SK-N-SH (cell line): ENCODE data around the gene NEK10.

Experiments
- EZH2phosphoT487 ChIP-seq: fragments of 200-600 bp; sonication (generic); IDR thresholded peaks from 2 replicates; pipeline ENCODE4 v1.6.1; 2017; ENCODE audit warnings: low read depth, mixed run types, mild to moderate bottlenecking, antibody characterized with exemption, moderate library complexity, borderline replicate concordance
- FOXM1 ChIP-seq: IDR thresholded peaks from 2 replicates; pipeline ENCODE4 v1.4.0; 2012; ENCODE audit warnings: low read depth, mild to moderate bottlenecking
- POLR2AphosphoS5 ChIP-seq: IDR thresholded peaks from 2 replicates; pipeline ENCODE4 v1.6.1; 2012; ENCODE audit warnings: low read depth, low read length
- RCOR1 ChIP-seq: fragments of 150-350 bp; IDR thresholded peaks from 2 replicates; pipeline ENCODE4 v1.6.1; 2017; ENCODE audit warnings: antibody characterized with exemption, low read length
- RFX5 ChIP-seq: IDR thresholded peaks from 2 replicates; pipeline ENCODE4 v1.6.1; 2012; ENCODE audit warnings: mild to moderate bottlenecking, improper control_type of control experiment, low read length
- TF ChIP-seq, protein P1 (sequence below): fragments of 200-600 bp; sonication (generic); IDR thresholded peaks from 2 replicates; pipeline ENCODE4 v1.6.1; 2017; ENCODE audit warnings: antibody characterized with exemption, mild to moderate bottlenecking, moderate library complexity
- TF ChIP-seq, protein P2 (sequence below): IDR thresholded peaks from 2 replicates; pipeline ENCODE4 v1.6.1; 2012; ENCODE audit warnings: mild to moderate bottlenecking, low read depth, low read length, moderate library complexity

DNA sequence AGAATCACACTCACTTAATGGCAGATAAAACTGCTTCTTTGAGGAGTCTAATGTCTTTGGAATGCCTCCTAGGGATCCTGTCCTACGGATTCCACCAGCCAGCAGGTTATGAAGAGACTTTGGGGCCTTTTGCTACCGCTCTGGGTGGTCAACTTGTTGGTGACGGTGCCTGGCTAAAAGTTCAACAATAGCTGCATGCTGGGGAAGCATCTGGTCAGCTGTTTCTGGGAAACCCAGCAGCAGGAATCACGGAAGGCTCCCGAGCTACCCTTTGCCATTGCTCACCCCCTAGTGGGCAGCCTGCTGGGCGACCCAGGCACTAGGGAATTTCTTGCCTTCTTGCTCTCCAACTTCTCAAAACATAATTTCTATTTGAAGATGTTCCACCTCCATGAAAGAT, 263.3 kb downstream of the NEK10 start:
- TF ChIP-seq, protein P1, sequence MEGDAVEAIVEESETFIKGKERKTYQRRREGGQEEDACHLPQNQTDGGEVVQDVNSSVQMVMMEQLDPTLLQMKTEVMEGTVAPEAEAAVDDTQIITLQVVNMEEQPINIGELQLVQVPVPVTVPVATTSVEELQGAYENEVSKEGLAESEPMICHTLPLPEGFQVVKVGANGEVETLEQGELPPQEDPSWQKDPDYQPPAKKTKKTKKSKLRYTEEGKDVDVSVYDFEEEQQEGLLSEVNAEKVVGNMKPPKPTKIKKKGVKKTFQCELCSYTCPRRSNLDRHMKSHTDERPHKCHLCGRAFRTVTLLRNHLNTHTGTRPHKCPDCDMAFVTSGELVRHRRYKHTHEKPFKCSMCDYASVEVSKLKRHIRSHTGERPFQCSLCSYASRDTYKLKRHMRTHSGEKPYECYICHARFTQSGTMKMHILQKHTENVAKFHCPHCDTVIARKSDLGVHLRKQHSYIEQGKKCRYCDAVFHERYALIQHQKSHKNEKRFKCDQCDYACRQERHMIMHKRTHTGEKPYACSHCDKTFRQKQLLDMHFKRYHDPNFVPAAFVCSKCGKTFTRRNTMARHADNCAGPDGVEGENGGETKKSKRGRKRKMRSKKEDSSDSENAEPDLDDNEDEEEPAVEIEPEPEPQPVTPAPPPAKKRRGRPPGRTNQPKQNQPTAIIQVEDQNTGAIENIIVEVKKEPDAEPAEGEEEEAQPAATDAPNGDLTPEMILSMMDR: no peak
- TF ChIP-seq RCOR1 (no peak), EZH2phosphoT487 (no peak), RFX5 (no peak), FOXM1 (no peak), POLR2AphosphoS5 (no peak)
- TF ChIP-seq, protein P2, sequence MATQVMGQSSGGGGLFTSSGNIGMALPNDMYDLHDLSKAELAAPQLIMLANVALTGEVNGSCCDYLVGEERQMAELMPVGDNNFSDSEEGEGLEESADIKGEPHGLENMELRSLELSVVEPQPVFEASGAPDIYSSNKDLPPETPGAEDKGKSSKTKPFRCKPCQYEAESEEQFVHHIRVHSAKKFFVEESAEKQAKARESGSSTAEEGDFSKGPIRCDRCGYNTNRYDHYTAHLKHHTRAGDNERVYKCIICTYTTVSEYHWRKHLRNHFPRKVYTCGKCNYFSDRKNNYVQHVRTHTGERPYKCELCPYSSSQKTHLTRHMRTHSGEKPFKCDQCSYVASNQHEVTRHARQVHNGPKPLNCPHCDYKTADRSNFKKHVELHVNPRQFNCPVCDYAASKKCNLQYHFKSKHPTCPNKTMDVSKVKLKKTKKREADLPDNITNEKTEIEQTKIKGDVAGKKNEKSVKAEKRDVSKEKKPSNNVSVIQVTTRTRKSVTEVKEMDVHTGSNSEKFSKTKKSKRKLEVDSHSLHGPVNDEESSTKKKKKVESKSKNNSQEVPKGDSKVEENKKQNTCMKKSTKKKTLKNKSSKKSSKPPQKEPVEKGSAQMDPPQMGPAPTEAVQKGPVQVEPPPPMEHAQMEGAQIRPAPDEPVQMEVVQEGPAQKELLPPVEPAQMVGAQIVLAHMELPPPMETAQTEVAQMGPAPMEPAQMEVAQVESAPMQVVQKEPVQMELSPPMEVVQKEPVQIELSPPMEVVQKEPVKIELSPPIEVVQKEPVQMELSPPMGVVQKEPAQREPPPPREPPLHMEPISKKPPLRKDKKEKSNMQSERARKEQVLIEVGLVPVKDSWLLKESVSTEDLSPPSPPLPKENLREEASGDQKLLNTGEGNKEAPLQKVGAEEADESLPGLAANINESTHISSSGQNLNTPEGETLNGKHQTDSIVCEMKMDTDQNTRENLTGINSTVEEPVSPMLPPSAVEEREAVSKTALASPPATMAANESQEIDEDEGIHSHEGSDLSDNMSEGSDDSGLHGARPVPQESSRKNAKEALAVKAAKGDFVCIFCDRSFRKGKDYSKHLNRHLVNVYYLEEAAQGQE: no peak
